HG02981 (cell line): Measurements from ENCODE around the gene PIK3C3.

Experiments
- ATAC-seq: cut with Tn5 transposase; IDR thresholded peaks from one replicate; pipeline ENCODE4 v1.9.1; 2021; ENCODE audit warnings: mild to moderate bottlenecking, moderate library complexity; ENCODE audit not compliant: unreplicated experiment

The PIK3C3 gene

DNA sequence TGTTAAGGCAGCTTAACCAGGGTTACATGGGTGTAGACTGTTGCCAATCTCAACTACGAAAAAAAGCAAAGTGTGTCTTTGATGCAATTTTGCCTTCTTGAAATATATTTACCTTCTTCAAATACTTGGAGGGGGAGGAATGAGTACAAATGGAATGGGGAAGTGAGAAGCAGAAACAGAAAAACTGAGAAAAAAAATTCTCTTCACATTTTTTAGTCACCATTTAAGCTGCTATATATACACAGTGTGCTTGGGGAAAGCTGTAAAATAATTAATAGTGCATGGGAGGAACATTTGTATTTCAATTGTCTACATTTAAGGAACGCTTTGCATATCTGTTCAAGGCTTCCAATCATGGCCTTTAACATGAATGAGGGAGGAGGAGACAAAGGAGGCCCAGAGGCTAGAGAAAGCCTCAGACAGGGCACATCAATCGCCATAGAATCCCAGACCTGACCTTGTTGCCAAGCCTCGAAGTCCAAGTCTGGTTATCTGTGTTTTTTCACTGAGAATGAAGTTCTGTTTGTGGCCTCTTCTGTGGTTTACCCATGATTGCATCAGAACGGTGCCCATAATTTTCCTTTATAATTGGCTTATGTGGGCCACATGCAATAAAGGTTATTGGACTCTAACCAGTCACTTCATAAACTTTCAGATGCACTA, 158.6 kb downstream of the PIK3C3 start:
- ATAC-seq: peak; percentile 49

DNA sequence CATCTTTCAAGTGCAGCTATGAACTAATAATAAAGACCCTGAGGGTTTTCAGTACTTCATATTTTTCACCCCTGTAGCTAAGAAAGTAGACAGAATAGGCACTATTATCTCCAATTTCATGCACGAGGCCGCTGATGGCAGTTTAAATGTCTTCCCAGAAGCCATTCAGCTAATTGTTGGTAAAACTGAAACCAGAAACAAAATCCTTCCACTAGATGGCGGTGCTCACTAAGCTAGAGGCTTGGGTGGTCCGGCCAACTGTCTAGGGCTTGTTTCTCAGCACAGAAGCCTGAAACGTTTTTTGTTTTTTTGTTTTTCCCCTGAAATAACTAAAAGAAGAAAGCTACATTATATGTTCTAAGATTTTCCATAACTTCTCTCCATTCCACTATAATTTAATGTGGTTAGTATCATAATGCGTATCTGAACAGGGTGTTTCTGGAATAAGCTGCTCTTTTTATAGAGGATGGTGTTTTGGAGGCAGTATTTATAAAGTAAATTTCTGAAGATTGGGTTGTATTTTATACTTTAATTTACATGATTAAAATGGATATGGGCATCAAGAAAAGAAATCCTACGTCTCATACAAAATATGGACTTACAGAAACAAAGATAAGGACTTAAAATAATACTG, 159.4 kb downstream of the PIK3C3 start:
- ATAC-seq: peak; percentile 88

DNA sequence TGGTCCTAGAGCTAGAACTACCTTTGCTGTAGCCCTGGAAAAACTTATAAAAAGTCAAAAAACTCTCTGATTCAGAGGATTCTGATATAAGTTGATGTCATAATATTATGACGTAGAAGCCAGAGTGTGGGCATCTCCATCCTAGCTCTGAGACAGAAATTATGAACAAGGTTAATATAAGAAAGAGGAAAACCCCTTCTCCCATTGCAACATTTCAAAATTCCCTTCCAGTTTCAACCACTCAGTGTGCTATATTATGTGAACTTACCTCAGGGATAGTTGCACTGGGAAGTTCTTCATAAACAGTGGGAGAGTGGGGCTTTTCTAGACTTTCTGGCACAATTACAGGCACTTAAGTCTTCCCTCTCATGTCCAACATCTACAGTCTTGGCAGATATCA, 171.6 kb downstream of the PIK3C3 start:
- no peak for ATAC-seq

DNA sequence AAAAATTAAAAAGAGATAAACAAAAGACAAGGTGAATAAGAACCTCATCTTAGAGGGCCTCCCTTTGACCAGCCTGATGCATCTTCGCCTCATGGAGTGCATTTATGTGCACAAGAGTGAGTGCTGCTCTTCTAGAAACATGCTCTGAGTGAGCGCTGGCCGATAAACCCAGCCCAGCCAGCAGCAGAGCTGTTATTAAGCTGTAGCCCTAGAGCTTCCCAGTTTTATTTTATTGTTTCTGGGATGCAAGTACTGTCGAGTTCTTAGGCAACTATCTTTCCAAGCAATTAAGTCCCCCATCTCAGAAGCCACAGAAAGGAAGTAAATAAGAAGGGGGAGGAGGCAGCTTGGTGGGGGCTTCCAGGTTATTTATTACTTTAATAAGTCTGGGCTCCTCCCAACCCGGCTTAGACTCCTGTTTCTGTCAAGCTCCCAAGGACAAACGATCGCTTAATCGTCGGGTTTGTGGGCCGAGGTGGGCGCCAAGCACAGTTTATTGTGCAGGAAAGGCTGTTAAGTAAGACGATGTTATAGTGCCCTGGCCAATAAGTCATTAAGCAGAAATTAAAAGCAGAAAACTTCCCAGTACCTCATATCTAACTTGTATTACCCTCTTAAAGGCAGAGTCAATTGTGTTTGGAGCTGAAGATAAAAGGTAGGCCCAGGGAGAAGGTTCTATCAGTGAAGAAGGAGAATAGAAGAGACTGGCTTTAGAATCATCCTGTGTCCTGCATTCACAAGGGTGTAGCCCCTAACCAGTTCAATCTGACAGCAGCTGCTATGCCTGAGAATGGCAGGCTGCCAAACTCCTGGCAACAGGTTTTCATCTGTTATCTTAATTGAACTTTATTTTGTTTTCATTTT, 176.3 kb downstream of the PIK3C3 start:
- ATAC-seq: no peak

DNA sequence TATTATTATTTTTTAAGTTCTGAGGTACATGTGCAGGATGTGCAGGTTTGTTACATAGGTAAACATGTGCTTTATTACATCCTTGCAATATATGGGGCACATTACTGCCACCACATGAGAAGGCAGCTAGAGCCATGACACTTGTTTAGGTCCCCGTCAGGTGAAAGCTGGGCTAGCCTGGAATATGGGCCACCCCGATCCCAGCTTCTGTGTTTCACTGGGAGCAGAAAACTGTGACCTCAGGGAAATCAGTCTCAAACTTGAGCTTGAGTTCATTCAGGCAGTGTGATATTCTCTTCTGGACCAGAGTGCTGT, 176.9 kb downstream of the PIK3C3 start:
- ATAC-seq: no peak
